Gastrocnemius medialis (tissue), 4 donors: Measurements from ENCODE around the gene KRTAP5-11.
"Not testable (repeated sequence)": the region's sequence is repeated elsewhere in the genome, so short reads cannot be mapped to it uniquely, and the experiment has no call there.

Source experiments
- POLR2A ChIP-seq, 2 donors: fragments of 450-650 bp; IDR thresholded peaks; one replicate each; pipeline ENCODE4 v1.6.1; 2017; ENCODE audit warnings: antibody characterized with exemption in 2 of 2, mild to moderate bottlenecking in 2 of 2, moderate library complexity in 2 of 2
- TF ChIP-seq, protein P1 (sequence below), 5 experiments: fragments of 450-650 bp in 3 of 5; fragments of 200-600 bp in 2 of 5; sonication (generic) in 2 of 5; IDR thresholded peaks in 4 of 5; conservative IDR thresholded peaks in 1 of 5; 1 replicate in 4 of 5; 2 replicates in 1 of 5; pipeline ENCODE4 v1.5.1; 2016 to 2019; ENCODE audit warnings: antibody characterized with exemption in 5 of 5, mild to moderate bottlenecking in 3 of 5, moderate library complexity in 3 of 5

- TF ChIP-seq, protein P1, sequence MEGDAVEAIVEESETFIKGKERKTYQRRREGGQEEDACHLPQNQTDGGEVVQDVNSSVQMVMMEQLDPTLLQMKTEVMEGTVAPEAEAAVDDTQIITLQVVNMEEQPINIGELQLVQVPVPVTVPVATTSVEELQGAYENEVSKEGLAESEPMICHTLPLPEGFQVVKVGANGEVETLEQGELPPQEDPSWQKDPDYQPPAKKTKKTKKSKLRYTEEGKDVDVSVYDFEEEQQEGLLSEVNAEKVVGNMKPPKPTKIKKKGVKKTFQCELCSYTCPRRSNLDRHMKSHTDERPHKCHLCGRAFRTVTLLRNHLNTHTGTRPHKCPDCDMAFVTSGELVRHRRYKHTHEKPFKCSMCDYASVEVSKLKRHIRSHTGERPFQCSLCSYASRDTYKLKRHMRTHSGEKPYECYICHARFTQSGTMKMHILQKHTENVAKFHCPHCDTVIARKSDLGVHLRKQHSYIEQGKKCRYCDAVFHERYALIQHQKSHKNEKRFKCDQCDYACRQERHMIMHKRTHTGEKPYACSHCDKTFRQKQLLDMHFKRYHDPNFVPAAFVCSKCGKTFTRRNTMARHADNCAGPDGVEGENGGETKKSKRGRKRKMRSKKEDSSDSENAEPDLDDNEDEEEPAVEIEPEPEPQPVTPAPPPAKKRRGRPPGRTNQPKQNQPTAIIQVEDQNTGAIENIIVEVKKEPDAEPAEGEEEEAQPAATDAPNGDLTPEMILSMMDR (IDR thresholded peaks at IDR 0.05 in 4 of 5, conservative IDR thresholded peaks at IDR 0.05 in 1 of 5), result not testable (repeated sequence)
- TF ChIP-seq POLR2A (IDR thresholded peaks at IDR 0.05), result not testable (repeated sequence)
These were observed 15.0 kb downstream of the KRTAP5-11 start for GRCh38 chr11:71567633-71568032.
